ENCODE results near the gene TCEANC. TPM values are rescaled to one million over a fixed set of nuclear protein-coding genes. Genes with fewer than 3 reads are reported as not detected.

The TCEANC gene
- total and polyA plus RNA-seq, 2 experiments from 2014 or later: 1.8 to 5.4 TPM

DNA sequence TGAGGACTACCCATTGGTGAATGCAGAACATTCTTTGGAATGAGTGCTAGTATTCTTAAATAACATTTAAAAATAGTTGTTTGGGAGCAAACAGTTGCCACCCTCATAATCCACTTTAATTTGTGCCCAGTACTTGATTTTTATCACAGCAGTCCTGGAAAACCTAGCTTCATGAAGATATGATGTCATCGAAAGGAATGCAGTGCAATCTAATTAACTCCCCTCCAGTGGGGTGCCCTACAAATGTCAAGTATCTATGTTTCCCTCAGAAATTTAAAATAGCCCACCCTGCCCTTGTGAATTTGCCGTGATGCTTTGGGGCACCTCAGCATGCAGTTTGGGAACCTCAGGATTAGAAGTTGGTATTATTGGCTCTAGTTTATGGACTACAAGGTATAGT, 41.4 kb downstream of the TCEANC start:
- no peak for TF ChIP-seq CTCF (IDR thresholded peaks at IDR 0.05; ENCODE audit: poor library complexity)
- TF ChIP-seq EZH2 (IDR thresholded peaks at IDR 0.05; ENCODE audit: borderline replicate concordance): no peak
- no peaks in the 10 kb centered on the region for H3K36me3 ChIP-seq (replicated peaks; ENCODE audit: insufficient read depth, low read depth)
- no peak for DNase-seq (ENCODE audit: low spot score)
- peaks cover 59% of the 10 kb centered on the region for H4K20me1 ChIP-seq (ENCODE audit: insufficient read depth, poor library complexity, severe bottlenecking)
- no peak overlapping the region for H3K4me3 ChIP-seq
- peaks cover 97% of the 10 kb centered on the region for H3K79me2 ChIP-seq
- peaks cover 14% of the 10 kb centered on the region for H3K4me1 ChIP-seq (ENCODE audit: insufficient read depth)
- no peaks in the 10 kb centered on the region for H3K9me3 ChIP-seq (ENCODE audit: low read depth)
- no peaks in the 10 kb centered on the region for H3K9me2 ChIP-seq (replicated peaks; ENCODE audit: insufficient read depth)
- no peak overlapping the region for H3K27ac ChIP-seq
- WGBS (ENCODE audit: low lambda C conversion rate, missing lambda C conversion rate): 80% methylated on average over 2 of the region's 2 CpGs
- peak overlapping the region; percentile 74 for H3K4me2 ChIP-seq
- H3K27me3 ChIP-seq: no peaks in the 10 kb centered on the region
- H2AFZ ChIP-seq: no peak overlapping the region

DNA sequence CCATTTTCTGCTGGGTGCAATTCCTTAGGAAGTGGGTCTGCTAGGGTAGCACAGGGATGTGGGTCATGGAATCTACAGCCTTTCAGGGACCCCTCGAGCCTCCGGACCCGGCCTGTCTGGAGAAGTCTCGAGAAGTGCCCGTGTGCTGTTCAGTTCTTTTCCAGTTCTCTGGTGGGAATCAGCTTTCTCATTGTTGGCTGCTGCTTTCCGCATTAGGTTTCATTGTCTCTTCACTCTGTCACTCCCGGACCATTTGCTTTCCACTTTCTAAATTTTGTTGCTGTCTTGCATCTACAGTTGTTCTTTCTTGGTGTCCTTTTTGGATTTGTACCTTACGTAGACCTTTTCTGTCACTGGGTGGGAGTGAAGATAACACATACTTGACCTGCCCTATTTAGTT, 42.0 kb downstream of the TCEANC start:
- Histone ChIP-seq H3K9me2 (replicated peaks; ENCODE audit: insufficient read depth) (no peaks in the 10 kb centered on the region), H3K27me3 (no peaks in the 10 kb centered on the region), H4K20me1 (ENCODE audit: insufficient read depth, poor library complexity, severe bottlenecking) (peaks cover 62% of the 10 kb centered on the region), H2AFZ (no peak overlapping the region), H3K9me3 (ENCODE audit: low read depth) (no peaks in the 10 kb centered on the region), H3K4me1 (ENCODE audit: insufficient read depth) (peaks cover 14% of the 10 kb centered on the region), H3K4me3 (no peak overlapping the region), H3K4me2 (peak overlapping the region; percentile 16), H3K79me2 (peaks cover 96% of the 10 kb centered on the region), H3K36me3 (replicated peaks; ENCODE audit: insufficient read depth, low read depth) (no peaks in the 10 kb centered on the region), H3K27ac (peak overlapping the region; percentile 10)
- no peak for DNase-seq (ENCODE audit: low spot score)
- TF ChIP-seq EZH2 (IDR thresholded peaks at IDR 0.05; ENCODE audit: borderline replicate concordance) (no peak), EZH2phosphoT487 (IDR thresholded peaks at IDR 0.05; ENCODE audit: low read depth, severe bottlenecking, unreplicated experiment) (no peak), CTCF (IDR thresholded peaks at IDR 0.05; ENCODE audit: poor library complexity) (no peak)
- WGBS (ENCODE audit: low lambda C conversion rate, missing lambda C conversion rate): 80% methylated on average over 8 of the region's 8 CpGs

DNA sequence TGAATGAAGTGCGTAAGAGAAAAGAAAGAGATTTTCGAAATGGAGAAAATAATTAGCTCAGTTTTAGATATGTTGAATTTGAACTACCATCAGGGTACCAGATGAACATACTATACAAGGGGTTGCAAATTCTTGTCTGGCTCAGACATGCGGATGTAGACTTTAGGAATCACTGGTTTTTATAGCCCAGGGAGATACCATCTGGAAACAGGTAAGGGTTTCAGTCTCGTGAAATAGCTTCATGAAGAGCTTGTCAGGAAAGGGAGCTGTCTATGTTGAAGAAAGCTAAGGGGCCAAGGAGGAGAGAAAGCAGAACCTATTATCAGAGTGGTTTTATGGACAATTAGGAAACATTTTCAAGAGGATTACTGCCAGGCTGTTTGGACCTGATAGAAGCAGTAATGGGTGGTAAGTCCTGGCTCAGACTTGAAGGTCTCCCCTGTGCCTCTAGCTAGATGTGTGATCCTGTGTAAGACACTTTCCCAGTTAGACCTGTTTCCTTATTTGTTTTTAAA, 42.7 kb downstream of the TCEANC start:
- TF ChIP-seq EZH2 (IDR thresholded peaks at IDR 0.05; ENCODE audit: borderline replicate concordance): no peak
- TF ChIP-seq EZH2phosphoT487 (IDR thresholded peaks at IDR 0.05; ENCODE audit: low read depth, severe bottlenecking, unreplicated experiment): no peak
- TF ChIP-seq CTCF (IDR thresholded peaks at IDR 0.05; ENCODE audit: poor library complexity): no peak
- Histone ChIP-seq H3K4me1 (ENCODE audit: insufficient read depth) (peaks cover 14% of the 10 kb centered on the region), H3K4me3 (no peak overlapping the region), H3K4me2 (peak overlapping the region; percentile 16), H4K20me1 (ENCODE audit: insufficient read depth, poor library complexity, severe bottlenecking) (peaks cover 62% of the 10 kb centered on the region), H3K36me3 (replicated peaks; ENCODE audit: insufficient read depth, low read depth) (no peaks in the 10 kb centered on the region), H3K79me2 (peaks cover 96% of the 10 kb centered on the region), H3K27me3 (no peaks in the 10 kb centered on the region), H3K9me2 (replicated peaks; ENCODE audit: insufficient read depth) (no peaks in the 10 kb centered on the region), H3K9me3 (ENCODE audit: low read depth) (no peaks in the 10 kb centered on the region), H3K27ac (peak overlapping the region; percentile 10), H2AFZ (no peak overlapping the region)
- DNase-seq (ENCODE audit: low spot score): no peak
- 74% methylated on average over 4 of the region's 4 CpGs for WGBS (ENCODE audit: low lambda C conversion rate, missing lambda C conversion rate)

DNA sequence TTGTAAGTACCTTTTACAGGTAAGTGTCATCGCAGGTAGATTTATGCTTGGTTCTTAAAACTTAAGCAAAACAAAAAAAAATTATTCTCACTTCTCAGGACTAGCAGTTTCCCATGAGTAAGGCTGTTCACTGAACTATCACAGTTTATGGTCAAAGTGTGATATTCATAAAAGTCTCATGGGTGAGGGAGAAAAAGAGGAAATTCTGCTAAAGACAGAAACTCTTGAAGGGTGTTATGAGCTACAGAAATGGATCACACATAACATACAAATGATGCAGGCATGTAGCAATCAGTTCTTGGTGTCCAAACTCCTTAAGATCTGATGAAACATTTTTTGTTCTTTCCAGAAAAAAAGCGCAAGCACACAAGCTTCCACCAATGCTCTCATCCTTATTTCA, 44.5 kb downstream of the TCEANC start:
- Histone ChIP-seq H3K4me3 (no peak overlapping the region), H4K20me1 (ENCODE audit: insufficient read depth, poor library complexity, severe bottlenecking) (peaks cover 60% of the 10 kb centered on the region), H3K9me2 (replicated peaks; ENCODE audit: insufficient read depth) (no peaks in the 10 kb centered on the region), H3K27me3 (no peaks in the 10 kb centered on the region), H3K9me3 (ENCODE audit: low read depth) (no peaks in the 10 kb centered on the region), H3K4me1 (ENCODE audit: insufficient read depth) (peaks cover 14% of the 10 kb centered on the region), H2AFZ (no peak overlapping the region), H3K36me3 (replicated peaks; ENCODE audit: insufficient read depth, low read depth) (no peaks in the 10 kb centered on the region), H3K27ac (no peak overlapping the region), H3K79me2 (peaks cover 97% of the 10 kb centered on the region), H3K4me2 (no peak overlapping the region)
- WGBS (ENCODE audit: low lambda C conversion rate, missing lambda C conversion rate): 81% methylated on average over 2 of the region's 2 CpGs
- DNase-seq (ENCODE audit: low spot score): no peak
- no peak for TF ChIP-seq EZH2 (IDR thresholded peaks at IDR 0.05; ENCODE audit: borderline replicate concordance)
